ENCODE measurements around the gene COPG1. TPM values are rescaled to one million over a fixed set of nuclear protein-coding genes. Genes with fewer than 3 reads are reported as not detected.

COPG1 gene
- total RNA-seq, 1 donor from 2014 or later: 219 TPM

DNA sequence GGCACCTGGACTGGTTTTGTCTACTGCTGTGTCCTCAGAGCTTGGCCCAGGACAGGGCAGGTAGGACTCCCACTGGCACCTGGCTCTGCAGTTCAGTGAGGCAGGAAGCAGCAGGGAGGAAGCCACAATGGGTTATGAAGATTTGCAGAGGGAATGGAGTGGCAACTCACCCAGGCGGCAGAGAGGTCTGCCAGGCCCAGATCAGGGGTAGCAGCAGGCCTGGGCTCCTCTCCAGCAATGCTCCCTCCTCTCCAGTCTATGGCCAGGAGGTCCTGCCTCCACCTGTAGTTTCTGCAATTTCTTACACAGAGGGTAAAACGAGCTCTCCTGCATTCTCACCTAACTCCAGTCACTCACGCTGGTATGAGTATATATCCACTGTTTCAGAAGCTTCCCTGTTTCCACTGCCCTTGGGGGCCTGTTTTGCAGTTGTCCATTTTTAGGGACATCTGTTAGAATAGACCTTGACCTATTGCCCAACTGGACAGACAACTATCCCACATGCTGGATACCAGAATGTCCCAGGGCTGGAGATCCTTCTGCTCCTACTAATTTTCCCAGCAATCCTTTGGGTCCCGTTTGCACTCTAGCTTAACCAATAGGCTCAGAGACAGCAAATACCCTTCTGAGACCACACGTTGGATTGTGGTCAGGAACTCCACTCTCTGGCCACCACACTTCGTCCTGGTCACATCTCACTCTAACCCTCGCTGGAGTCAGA, 64.4 kb downstream of the COPG1 start:
- DNase-seq (ENCODE audit: extremely low read depth, low read depth, low spot score): no peak

DNA sequence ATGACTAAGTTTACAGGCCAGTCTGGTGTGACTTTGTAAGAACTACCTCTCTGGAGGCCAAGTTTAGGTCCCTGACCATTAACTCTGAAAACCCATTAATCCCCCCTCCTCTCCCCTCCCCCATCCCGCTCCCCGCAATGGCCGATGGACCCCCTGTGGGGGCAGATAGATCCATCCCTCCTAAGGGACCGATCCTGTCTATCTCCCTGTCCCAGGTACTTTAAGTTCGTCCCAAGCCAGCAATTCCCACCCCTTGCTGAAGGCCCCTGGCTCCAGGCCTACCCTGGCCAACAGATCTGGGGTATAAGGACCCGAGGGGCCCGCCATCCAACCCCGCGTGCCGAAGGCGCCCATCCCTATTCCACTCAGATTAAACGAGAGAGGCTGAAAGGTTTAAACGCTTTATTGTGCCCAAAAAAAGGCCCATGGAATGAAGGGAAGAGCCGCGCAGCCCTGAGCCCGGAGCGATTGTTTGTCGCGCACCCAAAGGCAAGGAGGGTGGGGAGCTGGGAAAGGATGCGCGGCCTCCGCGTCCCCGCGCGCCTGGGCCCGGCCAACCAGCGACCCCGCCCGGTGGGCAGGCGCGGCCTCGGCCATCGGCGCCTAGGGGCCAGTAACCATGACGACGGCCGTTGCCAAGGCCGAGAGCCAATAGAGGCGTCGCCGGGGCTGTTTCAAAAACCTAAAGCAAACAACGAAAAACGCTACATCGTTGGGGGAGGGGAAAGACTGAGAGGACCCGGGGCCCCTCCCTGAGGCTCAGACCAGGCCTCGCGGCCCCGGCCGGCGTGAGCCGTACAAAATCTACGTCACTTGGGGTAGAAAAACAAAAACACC, 65.2 kb downstream of the COPG1 start:
- no peak for DNase-seq (ENCODE audit: extremely low read depth, low read depth, low spot score)

DNA sequence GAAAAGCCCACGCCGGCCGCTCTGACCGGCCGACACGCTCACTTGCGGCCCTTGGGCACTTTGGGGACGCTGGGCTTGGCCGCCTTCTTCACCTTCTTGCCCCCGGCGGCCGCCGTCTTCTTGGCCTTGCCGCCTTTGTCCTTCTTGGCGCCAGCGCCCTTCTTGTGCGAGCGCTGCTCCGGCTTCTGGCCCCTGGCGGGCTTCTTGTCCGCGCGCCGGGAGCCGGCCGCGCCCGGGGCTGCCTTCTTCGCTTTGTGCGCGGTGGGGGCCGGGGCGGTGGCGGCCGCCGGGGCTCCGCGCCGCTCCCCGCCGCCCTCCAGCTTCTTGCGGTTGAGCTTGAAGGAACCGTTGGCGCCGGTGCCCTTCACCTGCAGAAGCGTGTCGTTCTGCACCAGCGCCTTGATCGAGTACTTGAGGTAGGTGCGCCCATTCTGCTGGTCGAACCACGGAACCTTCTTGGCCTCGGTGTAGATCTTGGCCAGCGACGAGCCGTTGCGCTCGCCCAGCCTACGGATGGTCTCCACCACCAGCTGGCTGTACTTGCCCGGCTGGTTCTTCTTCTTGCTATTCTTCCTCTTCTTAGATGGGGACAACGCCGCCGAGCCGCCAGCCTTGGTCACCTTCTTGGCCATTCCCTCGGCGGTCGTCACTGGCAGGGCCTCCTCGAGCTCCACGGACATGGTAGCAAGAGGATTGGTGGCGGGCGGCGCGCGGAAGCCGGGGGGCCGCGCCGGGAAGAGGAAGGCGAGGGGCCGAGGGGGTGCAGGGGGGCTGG, 66.0 kb downstream of the COPG1 start:
- DNase-seq (ENCODE audit: extremely low read depth, low read depth, low spot score): no peak

DNA sequence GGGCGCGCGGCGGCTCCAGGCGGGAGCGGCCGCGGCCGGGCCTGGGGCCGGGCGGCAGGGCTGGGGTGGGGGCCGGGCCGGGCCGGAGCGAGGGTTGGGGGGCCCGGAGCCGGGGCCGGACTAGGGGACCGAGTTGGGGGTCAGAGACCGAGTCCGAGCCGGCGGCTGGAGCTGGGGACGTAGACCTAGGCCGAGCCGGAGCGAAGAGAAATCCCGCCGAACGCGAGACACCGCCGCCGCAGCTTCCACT, 66.5 kb downstream of the COPG1 start:
- no peak for DNase-seq (ENCODE audit: extremely low read depth, low read depth, low spot score)

DNA sequence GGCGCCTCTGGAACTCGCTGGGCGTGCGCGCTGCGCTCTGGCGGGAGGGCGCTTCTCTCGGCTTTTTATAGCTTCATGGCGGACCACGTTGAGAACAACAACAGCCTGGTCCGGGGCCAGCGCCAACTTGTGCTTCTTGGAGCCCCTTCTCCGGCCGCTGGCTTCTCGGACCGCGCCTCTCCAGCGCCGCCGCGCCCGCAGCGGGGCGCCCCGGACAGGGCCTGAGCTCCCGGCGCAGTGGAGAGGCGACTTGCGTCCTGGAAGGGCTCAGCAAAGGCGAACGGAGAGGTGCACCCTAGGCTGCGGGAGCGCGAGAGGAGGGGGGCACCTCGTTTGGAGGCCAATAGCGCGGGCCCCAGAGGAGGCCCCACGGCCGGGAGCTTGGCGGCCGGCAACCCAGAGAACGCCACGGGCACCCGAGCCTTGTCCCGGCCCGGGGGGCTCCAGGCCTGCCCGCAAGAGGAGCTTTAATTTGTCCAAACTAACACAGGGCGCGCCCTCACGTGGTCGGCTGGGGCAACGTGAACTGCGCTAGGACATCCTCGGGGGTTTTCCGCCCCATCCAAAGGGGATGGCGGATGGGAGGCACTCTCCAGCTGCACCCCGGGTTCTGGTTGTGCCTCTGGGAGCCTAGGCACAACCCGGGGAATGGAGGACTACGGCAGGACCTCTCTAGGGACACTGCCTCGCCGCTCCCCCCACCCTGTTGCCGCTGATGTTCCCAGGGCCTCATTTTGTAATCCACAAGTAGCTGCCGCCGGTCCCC, 67.0 kb downstream of the COPG1 start:
- no peak for DNase-seq (ENCODE audit: extremely low read depth, low read depth, low spot score)

DNA sequence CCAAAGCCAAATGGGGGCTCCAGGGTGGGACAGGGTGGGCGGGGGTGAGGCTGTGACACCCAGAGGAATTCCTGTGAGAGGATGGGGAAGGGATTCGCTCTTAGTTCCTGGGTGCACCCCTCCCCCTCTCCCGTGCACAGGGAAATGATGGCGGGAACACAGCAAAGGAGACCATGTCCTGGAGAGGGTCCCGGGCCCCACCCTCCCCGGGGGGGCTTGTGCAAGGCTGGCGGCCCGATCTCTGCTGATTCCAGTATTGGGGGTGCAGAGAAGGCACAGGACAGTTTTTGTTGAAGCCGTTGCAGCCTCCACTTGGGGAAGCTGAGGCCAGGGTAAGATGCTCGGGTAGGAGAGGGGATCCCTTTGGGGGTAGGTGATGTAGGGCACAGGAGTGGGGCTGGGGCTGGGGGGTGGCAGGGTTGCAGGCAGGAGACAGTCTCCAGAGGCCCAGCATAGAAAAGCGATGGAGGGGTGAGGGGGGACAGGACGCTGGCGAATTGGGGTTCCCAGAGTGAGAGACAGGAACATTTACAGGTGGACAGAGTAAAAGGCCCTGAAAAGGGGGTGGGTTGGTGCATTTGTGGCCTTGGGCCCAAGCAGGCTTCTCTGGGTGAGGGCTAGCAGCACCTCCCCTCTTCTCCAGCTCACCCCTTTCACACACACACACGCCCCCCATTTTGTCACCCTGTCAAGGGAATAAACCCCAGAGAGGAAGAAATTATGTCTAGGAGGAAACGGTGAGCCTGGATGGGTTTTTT, 67.8 kb downstream of the COPG1 start:
- no peak for DNase-seq (ENCODE audit: extremely low read depth, low read depth, low spot score)

DNA sequence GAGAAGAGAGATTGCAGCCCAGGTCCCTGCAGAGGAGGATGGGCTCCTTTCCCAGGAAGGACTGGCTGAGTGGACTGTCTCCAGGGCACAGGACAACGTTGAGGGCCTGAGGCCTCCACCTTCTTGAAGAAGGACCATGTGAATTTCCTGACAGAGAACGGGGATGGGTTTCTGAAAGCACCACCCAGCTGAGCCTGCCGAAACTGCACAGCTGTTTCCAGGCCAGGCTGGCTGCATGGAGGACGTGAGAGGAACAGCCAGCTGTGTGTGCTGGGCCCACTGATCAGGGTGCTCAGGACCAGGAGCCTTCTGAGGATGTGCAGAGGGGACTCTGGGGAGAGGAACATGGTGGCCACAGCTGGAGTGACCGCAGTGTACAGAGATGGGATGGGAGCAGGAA, 68.4 kb downstream of the COPG1 start:
- DNase-seq (ENCODE audit: extremely low read depth, low read depth, low spot score): no peak

DNA sequence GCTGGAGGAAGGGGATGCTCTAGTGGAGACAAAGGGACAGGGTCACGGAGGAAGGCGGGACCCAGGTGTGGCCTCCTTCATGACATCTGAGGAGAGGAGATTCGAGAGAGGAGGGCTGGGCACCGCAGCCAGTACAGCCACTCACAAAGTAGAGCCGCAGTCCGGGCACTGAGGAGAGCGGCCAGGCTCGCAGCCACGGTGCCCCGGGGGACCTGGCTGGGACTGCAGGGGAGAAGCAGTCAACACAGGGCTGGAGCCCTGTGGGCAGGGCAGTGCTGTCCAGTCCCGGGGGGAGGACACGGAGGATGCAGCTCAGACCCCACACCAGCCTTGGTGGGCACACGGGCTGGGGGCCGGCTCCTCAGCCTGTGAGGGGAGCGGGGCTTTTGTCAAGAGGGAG, 69.5 kb downstream of the COPG1 start:
- no peak for DNase-seq (ENCODE audit: extremely low read depth, low read depth, low spot score)

DNA sequence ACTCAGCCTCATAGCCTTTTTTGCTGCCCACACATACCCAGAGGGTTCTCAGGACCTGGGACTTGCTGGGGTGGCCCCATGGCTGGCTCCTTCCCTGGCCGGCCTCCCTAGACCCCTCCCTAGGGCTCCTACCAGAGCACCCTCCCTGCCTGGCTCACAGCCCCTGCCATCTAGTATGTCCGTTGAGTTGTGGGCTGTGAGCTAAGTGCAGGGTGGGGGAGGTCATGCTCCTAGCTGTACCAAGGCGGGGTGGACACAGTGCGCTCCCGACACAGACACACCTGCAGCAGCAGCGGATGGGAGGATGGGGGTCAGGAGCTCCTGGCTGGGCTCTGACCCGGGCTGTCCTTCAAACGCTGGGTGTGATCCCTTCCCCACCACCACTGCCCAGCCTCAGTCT, 70.9 kb downstream of the COPG1 start:
- DNase-seq (ENCODE audit: extremely low read depth, low read depth, low spot score): no peak

DNA sequence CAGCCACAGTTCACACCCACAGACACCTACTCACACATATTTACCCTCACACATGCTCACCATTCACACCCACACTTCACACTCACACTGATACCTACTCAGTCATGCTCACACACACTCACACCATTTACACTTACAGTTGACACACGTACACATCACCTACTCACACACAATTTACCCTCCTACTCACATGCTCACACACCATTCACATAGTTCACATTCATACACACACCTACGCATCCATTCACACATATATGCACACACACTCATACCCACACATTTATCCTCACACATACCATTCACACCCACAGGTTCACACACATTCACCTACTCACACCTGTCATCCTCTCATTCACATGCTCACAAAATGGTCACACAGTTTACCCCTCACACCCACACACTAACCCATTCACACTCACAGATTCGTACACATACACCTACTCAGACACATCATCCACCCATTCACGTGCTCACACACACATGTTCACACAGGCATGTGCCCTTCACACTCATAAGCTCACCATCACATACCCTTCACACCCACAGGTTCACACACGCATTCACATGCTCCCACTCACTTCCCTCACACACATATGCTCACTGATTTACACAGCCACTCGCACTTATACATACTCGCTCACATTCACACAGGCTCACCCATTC, 71.5 kb downstream of the COPG1 start:
- DNase-seq (ENCODE audit: extremely low read depth, low read depth, low spot score): no peak

DNA sequence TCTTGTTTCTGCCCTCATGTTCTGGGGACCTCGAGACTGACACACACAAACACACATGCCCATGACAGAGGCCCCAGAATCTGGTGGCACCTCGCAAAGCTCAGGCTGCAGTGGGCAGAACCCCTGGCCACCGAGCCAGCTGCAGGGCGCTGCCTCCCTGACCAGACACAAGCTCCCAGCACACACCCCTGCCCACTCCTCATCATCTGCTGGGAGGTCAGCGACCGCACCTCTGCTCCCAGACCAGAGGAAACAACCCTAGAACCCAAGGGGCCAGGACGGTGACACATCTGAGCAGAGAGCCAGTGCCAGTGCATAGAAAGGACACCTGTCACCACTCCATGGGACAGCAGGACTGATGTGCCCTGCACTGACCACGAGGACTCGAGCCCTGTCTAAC, 72.5 kb downstream of the COPG1 start:
- no peak for DNase-seq (ENCODE audit: extremely low read depth, low read depth, low spot score)

DNA sequence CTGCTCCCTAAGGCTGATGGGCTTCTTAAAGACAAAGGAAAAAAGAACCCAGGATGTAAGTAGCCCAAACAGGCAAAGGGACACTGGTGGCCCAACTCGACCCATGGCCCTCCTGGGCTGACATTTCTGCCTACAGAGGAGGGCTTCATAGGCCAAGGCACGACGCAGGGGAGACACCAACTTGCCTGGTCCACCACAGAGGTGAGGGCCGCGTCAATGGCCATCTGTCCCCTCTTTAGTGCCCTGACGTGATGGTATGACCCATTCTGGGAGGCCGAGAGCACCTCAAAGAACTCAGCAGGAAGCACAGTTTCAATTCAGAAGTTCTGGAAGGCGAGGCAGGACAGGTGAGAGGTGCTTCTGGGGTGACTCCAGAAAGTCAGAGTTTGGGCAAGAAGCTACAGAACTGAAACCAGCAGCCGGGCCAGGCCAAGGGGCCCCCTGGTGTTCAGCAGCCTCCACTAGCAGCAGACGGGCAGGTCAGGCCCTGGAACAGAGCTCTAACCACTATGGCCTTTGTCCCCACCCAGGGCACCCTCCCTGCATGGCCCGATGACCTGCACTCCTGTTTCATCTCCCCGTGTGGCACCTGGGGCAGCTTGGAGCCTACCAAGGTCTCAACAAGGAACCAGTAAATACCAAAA, 74.4 kb downstream of the COPG1 start:
- no peak for DNase-seq (ENCODE audit: extremely low read depth, low read depth, low spot score)

DNA sequence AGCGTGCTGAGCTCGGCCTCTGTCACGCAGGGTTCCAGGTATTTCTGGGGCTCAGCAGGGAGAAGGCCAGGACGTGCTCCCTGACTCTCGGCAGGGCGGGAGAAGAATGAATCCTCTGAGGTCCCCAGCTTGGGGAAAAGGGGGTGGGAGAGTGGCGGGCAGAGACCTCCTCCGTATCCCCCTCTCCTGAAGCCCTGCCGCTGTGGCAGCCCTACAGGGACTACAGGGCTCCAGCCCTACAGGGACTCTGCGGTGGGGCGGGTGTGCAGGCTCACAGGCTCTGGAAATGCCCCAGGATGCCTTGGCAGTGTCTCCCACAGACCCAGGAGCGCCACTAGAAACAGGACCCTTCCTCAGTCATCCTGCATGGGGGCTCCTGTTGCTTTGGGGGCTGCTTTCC, 75.4 kb downstream of the COPG1 start:
- no peak for DNase-seq (ENCODE audit: extremely low read depth, low read depth, low spot score)

DNA sequence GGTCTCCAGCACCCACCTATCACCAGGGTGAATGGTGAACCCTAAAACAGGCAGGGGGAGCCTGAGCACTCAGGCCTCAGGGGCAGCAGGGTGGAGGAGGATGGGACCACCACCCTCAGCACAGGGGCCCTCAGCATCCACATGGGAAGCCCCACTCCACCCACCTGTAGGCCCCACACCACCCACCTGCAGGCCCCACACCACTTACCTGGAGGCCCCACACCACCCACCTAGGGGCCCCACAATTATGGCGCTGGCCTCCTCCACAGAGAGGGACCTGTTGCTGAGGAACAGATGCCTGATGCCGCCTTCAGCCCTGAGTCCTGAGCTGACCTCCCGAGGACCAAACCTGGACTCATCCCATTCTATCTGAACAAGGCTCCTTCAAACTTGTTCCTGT, 76.0 kb downstream of the COPG1 start:
- no peak for DNase-seq (ENCODE audit: extremely low read depth, low read depth, low spot score)

DNA sequence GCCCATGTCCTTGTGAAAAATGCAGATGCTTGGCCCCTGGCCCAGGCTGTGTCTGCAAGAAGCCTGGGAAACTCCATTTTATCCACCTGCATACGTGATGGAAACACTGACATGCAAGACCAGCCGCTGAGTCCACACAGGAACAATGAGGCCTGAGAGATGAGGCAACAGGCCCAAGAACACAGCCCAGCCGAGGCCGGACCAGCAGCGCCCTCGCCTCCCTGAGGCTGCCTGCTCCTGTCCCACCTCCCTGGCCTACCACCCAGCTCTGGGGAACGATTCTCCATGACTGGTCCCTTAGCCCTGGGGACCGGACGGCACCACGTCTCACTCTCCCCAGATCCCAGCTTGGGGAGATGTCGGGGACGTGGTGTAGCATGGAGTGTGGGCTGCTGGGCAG, 76.7 kb downstream of the COPG1 start:
- no peak for DNase-seq (ENCODE audit: extremely low read depth, low read depth, low spot score)

DNA sequence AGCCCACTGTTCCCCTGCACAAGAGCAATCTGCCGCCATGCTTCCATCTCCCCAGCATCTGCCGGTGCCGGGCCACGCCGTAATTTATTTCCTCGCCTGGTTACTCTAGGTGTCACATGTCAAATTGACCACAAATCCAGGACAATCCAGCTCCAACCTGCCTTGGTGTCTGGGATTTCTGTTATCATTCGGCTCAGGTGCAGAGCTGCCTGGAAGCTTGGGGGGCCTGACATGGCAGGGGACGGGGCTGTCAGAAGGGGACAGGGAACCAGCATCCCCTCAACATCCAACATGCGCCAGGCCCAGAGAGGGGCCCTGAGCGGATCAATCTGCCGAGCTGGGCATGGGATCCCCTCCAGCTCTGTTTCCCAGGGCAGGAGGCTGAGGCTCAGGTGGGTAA, 77.2 kb downstream of the COPG1 start:
- DNase-seq (ENCODE audit: extremely low read depth, low read depth, low spot score): no peak

All from glomerular endothelial cell (primary cell).